Activated T-cell treated with anti-CD3 and anti-CD28 coated beads, Interleukin-2, amount 50 U/mL, for 24 hours (primary cell): ENCODE results near the gene LYPLA2.
"Not testable (repeated sequence)": the region's sequence is repeated elsewhere in the genome, so short reads cannot be mapped to it uniquely, and the experiment has no call there.

ENCODE experiments used
- DNase-seq: peaks from one replicate; pipeline ENCODE4 v3.0.0-alpha.2; 2020
- H3K27ac Mint-ChIP-seq: 2 replicates; pipeline ENCODE4 v1.8.0; 2020; ENCODE audit warnings: mild to moderate bottlenecking, mixed read lengths
- H3K27me3 Mint-ChIP-seq: 2 replicates; pipeline ENCODE4 v1.8.0; 2020; ENCODE audit warnings: mixed read lengths
- H3K36me3 Mint-ChIP-seq: 2 replicates; pipeline ENCODE4 v1.8.0; 2020; ENCODE audit warnings: low read depth, mixed read lengths
- H3K4me1 Mint-ChIP-seq: 2 replicates; pipeline ENCODE4 v1.8.0; 2020; ENCODE audit warnings: low read depth, mixed read lengths
- H3K4me3 Mint-ChIP-seq: 2 replicates; pipeline ENCODE4 v1.8.0; 2020; ENCODE audit warnings: mild to moderate bottlenecking, moderate library complexity, mixed read lengths
- H3K9me3 Mint-ChIP-seq: 2 replicates; pipeline ENCODE4 v1.8.0; 2020; ENCODE audit warnings: mixed read lengths

LYPLA2 gene

GRCh38 chr1:23768733-23769132 is 22.2 kb upstream of the LYPLA2 start:
- Mint-ChIP-seq H3K4me3 (no peak overlapping the region), H3K27ac (no peak overlapping the region), H3K9me3 (no peaks in the 10 kb centered on the region), H3K27me3 (no peaks in the 10 kb centered on the region), H3K36me3 (peaks cover 49% of the 10 kb centered on the region), H3K4me1 (peaks cover 8% of the 10 kb centered on the region)
- no peak for DNase-seq

GRCh38 chr1:23772049-23772853 is 18.7 kb upstream of the LYPLA2 start:
- peaks cover 29% of the 10 kb centered on the region for H3K36me3 Mint-ChIP-seq
- DNase-seq, result peak; percentile 89
- H3K4me1 Mint-ChIP-seq, result peaks cover 34% of the 10 kb centered on the region
- no peaks in the 10 kb centered on the region for H3K9me3 Mint-ChIP-seq
- H3K4me3 Mint-ChIP-seq, result no peak overlapping the region
- H3K27me3 Mint-ChIP-seq, result no peaks in the 10 kb centered on the region
- H3K27ac Mint-ChIP-seq, result no peak overlapping the region

- no peak for DNase-seq
- no peak overlapping the region for H3K27ac Mint-ChIP-seq
- no peak overlapping the region for H3K4me3 Mint-ChIP-seq
- peaks cover 34% of the 10 kb centered on the region for H3K4me1 Mint-ChIP-seq
- no peaks in the 10 kb centered on the region for H3K27me3 Mint-ChIP-seq
- no peaks in the 10 kb centered on the region for H3K9me3 Mint-ChIP-seq
- peaks cover 27% of the 10 kb centered on the region for H3K36me3 Mint-ChIP-seq
Observed at GRCh38 chr1:23772854-23773242, 18.1 kb upstream of the LYPLA2 start.

- no peak overlapping the region for H3K27ac Mint-ChIP-seq
- DNase-seq, result no peak
- peaks cover 22% of the 10 kb centered on the region for H3K36me3 Mint-ChIP-seq
- H3K4me1 Mint-ChIP-seq, result peaks cover 42% of the 10 kb centered on the region
- no peaks in the 10 kb centered on the region for H3K27me3 Mint-ChIP-seq
- no peak overlapping the region for H3K4me3 Mint-ChIP-seq
- no peaks in the 10 kb centered on the region for H3K9me3 Mint-ChIP-seq
Observed at GRCh38 chr1:23774174-23774880, 16.6 kb upstream of the LYPLA2 start.

GRCh38 chr1:23776217-23776616 is 14.7 kb upstream of the LYPLA2 start:
- H3K27ac Mint-ChIP-seq, result peak overlapping the region; percentile 96
- H3K9me3 Mint-ChIP-seq, result no peaks in the 10 kb centered on the region
- no peaks in the 10 kb centered on the region for H3K27me3 Mint-ChIP-seq
- H3K4me1 Mint-ChIP-seq, result peaks cover 53% of the 10 kb centered on the region
- no peak for DNase-seq
- H3K36me3 Mint-ChIP-seq, result peaks cover 32% of the 10 kb centered on the region
- peak overlapping the region; percentile 92 for H3K4me3 Mint-ChIP-seq

GRCh38 chr1:23777979-23778814 is 12.7 kb upstream of the LYPLA2 start, which contains the start of gene PITHD1:
Gene PITHD1 (plus strand): TSS chr1:23778418. CDS start chr1:23778516, 98 bp downstream.
- peaks cover 38% of the 10 kb centered on the region for H3K36me3 Mint-ChIP-seq
- H3K27ac Mint-ChIP-seq, result peak within 1 kb of the TSS; percentile 96
- peak; percentile 86 for DNase-seq
- H3K9me3 Mint-ChIP-seq, result no peaks in the 10 kb centered on the region
- peaks cover 53% of the 10 kb centered on the region for H3K4me1 Mint-ChIP-seq
- no peaks in the 10 kb centered on the region for H3K27me3 Mint-ChIP-seq
- peak within 1 kb of the TSS; percentile 92 for H3K4me3 Mint-ChIP-seq

GRCh38 chr1:23779826-23780371 is 11.0 kb upstream of the LYPLA2 start:
- peak overlapping the region; percentile 92 for H3K4me3 Mint-ChIP-seq
- no peaks in the 10 kb centered on the region for H3K27me3 Mint-ChIP-seq
- no peaks in the 10 kb centered on the region for H3K9me3 Mint-ChIP-seq
- H3K36me3 Mint-ChIP-seq, result peaks cover 52% of the 10 kb centered on the region
- no peak for DNase-seq
- peaks cover 45% of the 10 kb centered on the region for H3K4me1 Mint-ChIP-seq
- H3K27ac Mint-ChIP-seq, result peak overlapping the region; percentile 89

- Mint-ChIP-seq H3K36me3 (peaks cover 76% of the 10 kb centered on the region), H3K4me1 (peaks cover 26% of the 10 kb centered on the region)
- H3K4me3 Mint-ChIP-seq, DNase-seq, H3K27me3 Mint-ChIP-seq, H3K27ac Mint-ChIP-seq, H3K9me3 Mint-ChIP-seq: not testable (repeated sequence)
Observed at GRCh38 chr1:23783141-23783540, 7.8 kb upstream of the LYPLA2 start.

GRCh38 chr1:23784846-23785245 is 6.1 kb upstream of the LYPLA2 start:
- no peak for DNase-seq
- Mint-ChIP-seq H3K4me3 (no peak overlapping the region), H3K27ac (no peak overlapping the region), H3K9me3 (no peaks in the 10 kb centered on the region), H3K27me3 (no peaks in the 10 kb centered on the region), H3K36me3 (peaks cover 77% of the 10 kb centered on the region), H3K4me1 (peaks cover 18% of the 10 kb centered on the region)

GRCh38 chr1:23787701-23788100 is 3.2 kb upstream of the LYPLA2 start:
- Mint-ChIP-seq H3K4me3 (no peak overlapping the region), H3K36me3 (peaks cover 74% of the 10 kb centered on the region), H3K27me3 (no peaks in the 10 kb centered on the region), H3K27ac (peak overlapping the region; percentile 35), H3K4me1 (peaks cover 28% of the 10 kb centered on the region), H3K9me3 (no peaks in the 10 kb centered on the region)
- no peak for DNase-seq

GRCh38 chr1:23788695-23789094 is 2.2 kb upstream of the LYPLA2 start:
- DNase-seq, result no peak
- Mint-ChIP-seq H3K4me3 (no peak overlapping the region), H3K4me1 (peaks cover 35% of the 10 kb centered on the region), H3K27ac (peak overlapping the region; percentile 52), H3K9me3 (no peaks in the 10 kb centered on the region), H3K36me3 (peaks cover 79% of the 10 kb centered on the region), H3K27me3 (no peaks in the 10 kb centered on the region)

- Mint-ChIP-seq H3K4me1 (peaks cover 33% of the 10 kb centered on the region), H3K9me3 (no peaks in the 10 kb centered on the region), H3K27ac (peak overlapping the region; percentile 97), H3K36me3 (peaks cover 77% of the 10 kb centered on the region), H3K4me3 (peak overlapping the region; percentile 98), H3K27me3 (no peaks in the 10 kb centered on the region)
- peak; percentile 58 for DNase-seq
Observed at GRCh38 chr1:23791516-23792047, 637 bp downstream of the LYPLA2 start.

- no peaks in the 10 kb centered on the region for H3K9me3 Mint-ChIP-seq
- peak overlapping the region; percentile 97 for H3K27ac Mint-ChIP-seq
- peak; percentile 32 for DNase-seq
- H3K4me3 Mint-ChIP-seq, result peak overlapping the region; percentile 98
- H3K4me1 Mint-ChIP-seq, result peaks cover 33% of the 10 kb centered on the region
- H3K36me3 Mint-ChIP-seq, result peaks cover 77% of the 10 kb centered on the region
- H3K27me3 Mint-ChIP-seq, result no peaks in the 10 kb centered on the region
Observed at GRCh38 chr1:23792151-23792945, 1.4 kb downstream of the LYPLA2 start.
